IMR-90 (cell line): ENCODE data around the gene ATF5. TPM values are rescaled to one million over a fixed set of nuclear protein-coding genes. Genes with fewer than 3 reads are reported as not detected.

Experiments used
- ATAC-seq: fragments of 200-7000 bp; cut with Tn5 transposase; 2 replicates; pipeline ENCODE4 v1.9.1; 2020; ENCODE audit warnings: low read depth, mild to moderate bottlenecking, moderate library complexity
- BruUV-seq: library from RNA; stranded (reverse); fragments of 400-500 nt; replicated peaks from 2 replicates; lab custom pipeline; 2021; lab: Mats Ljungman, UMichigan
- CTCF ChIA-PET: fragments of 300-600 bp; formaldehyde crosslinking; extraction: SDS; loops from one replicate; lab custom pipeline; 2021; ENCODE audit warnings: antibody characterized with exemption; lab: Yijun Ruan, JAX
- POLR2A ChIA-PET: fragments of 300-600 bp; sonication (Branson Sonifier 250); formaldehyde crosslinking; loops from one replicate; lab custom pipeline; 2022; ENCODE audit warnings: antibody characterized with exemption; ENCODE audit not compliant: unreplicated experiment; lab: Charles Lee
- DNase-seq: peaks from one replicate; pipeline ENCODE4 v3.0.0; 2013
- H2AFZ ChIP-seq: replicated peaks from 2 replicates; pipeline ENCODE3; 2013; ENCODE audit warnings: low read length, mild to moderate bottlenecking; ENCODE audit not compliant: poor library complexity
- H2AK5ac ChIP-seq: 2 replicates; pipeline ENCODE4 v1.6.1; 2013; ENCODE audit warnings: low read depth, low read length, inconsistent platforms
- H2AK9ac ChIP-seq: replicated peaks from 2 replicates; pipeline ENCODE3; 2013; ENCODE audit warnings: mild to moderate bottlenecking, low read depth, low read length, moderate library complexity; ENCODE audit not compliant: poor library complexity
- H2BK120ac ChIP-seq: 2 replicates; pipeline ENCODE4 v1.6.1; 2013; ENCODE audit warnings: low read depth, low read length, inconsistent platforms
- H2BK15ac ChIP-seq: 3 replicates; pipeline ENCODE4 v1.6.1; 2013; ENCODE audit warnings: low read depth, low read length, inconsistent platforms
- H2BK20ac ChIP-seq: 2 replicates; pipeline ENCODE4 v1.6.1; 2013; ENCODE audit warnings: low read depth, mild to moderate bottlenecking, inconsistent platforms, low read length, moderate library complexity
- H2BK5ac ChIP-seq: 2 replicates; pipeline ENCODE4 v1.6.1; 2013; ENCODE audit warnings: mild to moderate bottlenecking, low read depth, low read length, inconsistent platforms; ENCODE audit not compliant: poor library complexity, severe bottlenecking
- H3K14ac ChIP-seq: replicated peaks from 2 replicates; pipeline ENCODE4 v1.6.1; 2013; ENCODE audit warnings: low read depth, low read length, inconsistent platforms
- H3K18ac ChIP-seq: 2 replicates; pipeline ENCODE4 v1.6.1; 2013; ENCODE audit warnings: low read depth, low read length, control low read depth
- H3K23ac ChIP-seq: 2 replicates; pipeline ENCODE4 v1.6.1; 2013; ENCODE audit warnings: low read depth, low read length, inconsistent platforms
- H3K27ac ChIP-seq: 2 replicates; pipeline ENCODE4 v1.5.1; 2013; ENCODE audit warnings: mild to moderate bottlenecking, control low read depth, low read length; ENCODE audit not compliant: insufficient read depth
- H3K27me3 ChIP-seq: 2 replicates; pipeline ENCODE4 v1.6.1; 2013; ENCODE audit warnings: low read length; ENCODE audit not compliant: control insufficient read depth, insufficient read depth
- H3K36me3 ChIP-seq: 2 replicates; pipeline ENCODE4 v1.6.1; 2013; ENCODE audit warnings: low read length, mixed read lengths; ENCODE audit not compliant: control insufficient read depth, insufficient read depth
- H3K4ac ChIP-seq: 2 replicates; pipeline ENCODE4 v1.6.1; 2013; ENCODE audit warnings: low read depth, low read length, inconsistent platforms
- H3K4me1 ChIP-seq: 2 replicates; pipeline ENCODE4 v1.6.1; 2013; ENCODE audit warnings: low read length, mixed read lengths; ENCODE audit not compliant: control insufficient read depth, insufficient read depth
- H3K4me2 ChIP-seq: 2 replicates; pipeline ENCODE4 v1.6.1; 2013; ENCODE audit warnings: low read depth, mild to moderate bottlenecking, control low read depth, low read length, moderate library complexity
- H3K4me3 ChIP-seq: 2 replicates; pipeline ENCODE4 v1.5.1; 2013; ENCODE audit warnings: low read depth, mild to moderate bottlenecking, control low read depth, low read length, moderate library complexity; ENCODE audit not compliant: insufficient read depth
- H3K56ac ChIP-seq: 2 replicates; pipeline ENCODE4 v1.6.1; 2013; ENCODE audit warnings: low read length, inconsistent platforms; ENCODE audit not compliant: insufficient read depth; ENCODE audit errors: extremely low read depth
- H3K79me1 ChIP-seq, 2 experiments: 2 replicates each; pipeline ENCODE4 v1.6.1; 2013; ENCODE audit warnings: low read length in 2 of 2, inconsistent platforms in 1 of 2, low read depth in 1 of 2
- H3K9ac ChIP-seq: 2 replicates; pipeline ENCODE4 v1.6.1; 2013; ENCODE audit warnings: low read depth, low read length, control low read depth
- H3K9me1 ChIP-seq: 2 replicates; pipeline ENCODE4 v1.6.1; 2013; ENCODE audit warnings: low read length, inconsistent platforms; ENCODE audit not compliant: insufficient read depth
- H3K9me3 ChIP-seq: 2 replicates; pipeline ENCODE4 v1.6.1; 2013; ENCODE audit warnings: low read length; ENCODE audit not compliant: control insufficient read depth, insufficient read depth
- H4K20me1 ChIP-seq: 2 replicates; pipeline ENCODE4 v1.6.1; 2013; ENCODE audit warnings: low read length, inconsistent platforms; ENCODE audit not compliant: insufficient read depth
- H4K5ac ChIP-seq: 2 replicates; pipeline ENCODE4 v1.6.1; 2013; ENCODE audit warnings: mild to moderate bottlenecking, low read depth, low read length, control low read depth
- H4K8ac ChIP-seq, 2 experiments: 2 replicates each; pipeline ENCODE4 v1.6.1; 2013; ENCODE audit warnings: low read depth in 2 of 2, low read length in 2 of 2, control low read depth in 1 of 2, inconsistent platforms in 1 of 2
- H4K91ac ChIP-seq: 2 replicates; pipeline ENCODE4 v1.6.1; 2013; ENCODE audit warnings: low read depth, low read length, inconsistent platforms; ENCODE audit not compliant: insufficient read depth
- BHLHE40 ChIP-seq: fragments of 150-350 bp; IDR thresholded peaks from 2 replicates; pipeline ENCODE4 v1.6.1; 2016; ENCODE audit warnings: mild to moderate bottlenecking, low read depth, low read length
- FOS ChIP-seq: fragments of 150-350 bp; IDR thresholded peaks from 2 replicates; pipeline ENCODE4 v1.6.1; 2016; ENCODE audit warnings: low read depth, low read length
- NFE2L2 ChIP-seq: fragments of 150-350 bp; IDR thresholded peaks from 2 replicates; pipeline ENCODE4 v1.6.1; 2016; ENCODE audit warnings: low read depth, mild to moderate bottlenecking, low read length
- RAD21 ChIP-seq: IDR thresholded peaks from 2 replicates; pipeline ENCODE4 v1.6.1; 2012; ENCODE audit warnings: low read length, improper control_type of control experiment
- RFX5 ChIP-seq: IDR thresholded peaks from 2 replicates; pipeline ENCODE4 v1.8.0; 2012; ENCODE audit warnings: low read depth, mild to moderate bottlenecking, low read length, moderate library complexity
- WGBS, 2 experiments: methylation state at CpG; one replicate each; pipeline versions ENCODE4 v1.1.5 to v1.1.7; 2013; ENCODE audit warnings: missing lambda C conversion rate in 2 of 2; ENCODE audit not compliant: insufficient read length in 1 of 2; ENCODE audit errors: extremely low coverage in 2 of 2; 5-methylcytosine and 5-hydroxymethylcytosine counted together
- dilution Hi-C: fragments of 300-500 bp; cut with HindIII; formaldehyde crosslinking; loops from one replicate; pipeline ENCODE4 v1.14.3; 2018; ENCODE audit warnings: low sequenced_read_pairs; ENCODE audit not compliant: unreplicated experiment
- in situ Hi-C: fragments of 300-500 bp; cut with MboI; formaldehyde crosslinking; loops from 3 replicates; pipeline ENCODE4 v1.14.3; 2019; ENCODE audit warnings: low sequenced_read_pairs, inconsistent platforms, mixed read lengths
- intact Hi-C: fragments of 100-400 bp; cut with micrococcal nuclease; formaldehyde crosslinking; loops from 2 replicates; pipeline ENCODE4 v1.10.0; 2022
- polyA plus RNA-seq, 3 experiments: library from polyadenylated mRNA; depleted of rRNA; stranded (reverse); fragments of >200 nt; gene quantifications; 2 replicates each; pipeline ENCODE4 v1.2.3, GENCODE V29; 2012; ENCODE audit warnings: low replicate concordance in 1 of 3
- total RNA-seq: library from RNA; depleted of rRNA; stranded (reverse); fragments of >200 nt; gene quantifications from 2 replicates; pipeline ENCODE4 v1.2.3, GENCODE V29; 2012
- TF ChIP-seq, protein P1 (sequence below): conservative IDR thresholded peaks from 2 replicates; pipeline ENCODE4 v1.5.1; 2012; ENCODE audit warnings: mild to moderate bottlenecking, low read depth, low read length, improper control_type of control experiment

The ATF5 gene
- total and polyA plus RNA-seq, 2 of the 4 experiments (the other 2 are of a cell fraction) = 2.7 to 15.7 TPM

DNA sequence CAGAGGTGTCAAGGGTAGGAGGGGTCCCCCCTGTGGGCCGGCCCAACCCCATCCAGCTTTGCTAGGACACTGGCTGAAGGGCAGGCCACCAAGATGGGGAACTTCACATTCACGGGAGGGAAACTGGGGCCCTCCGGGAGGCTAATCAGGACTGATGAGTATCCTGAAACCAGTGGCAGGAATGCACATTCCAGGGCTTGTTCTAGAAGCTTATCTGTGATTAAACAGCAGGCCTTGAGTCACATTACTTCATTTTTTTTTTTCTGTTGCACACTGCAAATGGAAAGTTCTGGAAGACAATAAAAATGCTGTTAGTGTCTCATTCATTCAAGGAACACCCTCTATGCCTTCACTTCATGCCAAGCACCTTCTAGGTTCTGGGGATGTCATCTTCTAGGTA is 47.5 kb downstream of the ATF5 start:
- Histone ChIP-seq H3K36me3 (peaks cover 17% of the 10 kb centered on the region), H2AK9ac (no peak overlapping the region), H4K20me1 (no peaks in the 10 kb centered on the region; the same call in 1 of the 2 replicates), H3K4me2 (no peak overlapping the region), H3K9me1 (peaks cover 3% of the 10 kb centered on the region; the same call in 1 of the 2 replicates), H3K14ac (no peak overlapping the region), H3K4ac (no peak overlapping the region), H3K79me1 (no peaks in the 10 kb centered on the region), H4K91ac (no peak overlapping the region), H4K5ac (no peak overlapping the region), H3K9me3 (no peaks in the 10 kb centered on the region), H3K4me3 (no peak overlapping the region), H2AK5ac (no peak overlapping the region), H2AFZ (no peak overlapping the region), H3K18ac (no peak overlapping the region), H2BK5ac (no peak overlapping the region), H3K56ac (no peak overlapping the region), H2BK15ac (no peak overlapping the region), H3K27ac (no peak overlapping the region), H2BK20ac (no peak overlapping the region), H3K9ac (no peak overlapping the region), H2BK120ac (no peak overlapping the region), H3K23ac (no peak overlapping the region), H3K4me1 (no peaks in the 10 kb centered on the region), H3K27me3 (peaks cover 2% of the 10 kb centered on the region; the same call in 1 of the 2 replicates), H4K8ac (no peak overlapping the region)
- DNase-seq = peak; percentile 19
- in situ Hi-C loops = no loop called here
- peak; percentile 68 for ATAC-seq
- POLR2A ChIA-PET = no interaction called here
- intact Hi-C loops = no loop called here
- CTCF ChIA-PET = no interaction called here
- no TSS peak for BruUV-seq
- WGBS, 2 experiments = 80% methylated on average over 3 of the region's 3 CpGs; no CpG with 5 or more reads in 1 of the 2 experiments
- TF ChIP-seq, protein P1, sequence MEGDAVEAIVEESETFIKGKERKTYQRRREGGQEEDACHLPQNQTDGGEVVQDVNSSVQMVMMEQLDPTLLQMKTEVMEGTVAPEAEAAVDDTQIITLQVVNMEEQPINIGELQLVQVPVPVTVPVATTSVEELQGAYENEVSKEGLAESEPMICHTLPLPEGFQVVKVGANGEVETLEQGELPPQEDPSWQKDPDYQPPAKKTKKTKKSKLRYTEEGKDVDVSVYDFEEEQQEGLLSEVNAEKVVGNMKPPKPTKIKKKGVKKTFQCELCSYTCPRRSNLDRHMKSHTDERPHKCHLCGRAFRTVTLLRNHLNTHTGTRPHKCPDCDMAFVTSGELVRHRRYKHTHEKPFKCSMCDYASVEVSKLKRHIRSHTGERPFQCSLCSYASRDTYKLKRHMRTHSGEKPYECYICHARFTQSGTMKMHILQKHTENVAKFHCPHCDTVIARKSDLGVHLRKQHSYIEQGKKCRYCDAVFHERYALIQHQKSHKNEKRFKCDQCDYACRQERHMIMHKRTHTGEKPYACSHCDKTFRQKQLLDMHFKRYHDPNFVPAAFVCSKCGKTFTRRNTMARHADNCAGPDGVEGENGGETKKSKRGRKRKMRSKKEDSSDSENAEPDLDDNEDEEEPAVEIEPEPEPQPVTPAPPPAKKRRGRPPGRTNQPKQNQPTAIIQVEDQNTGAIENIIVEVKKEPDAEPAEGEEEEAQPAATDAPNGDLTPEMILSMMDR = 0 out of 2 replicates have a peak, but pooled peaks have one; percentile 8
- TF ChIP-seq RFX5 (no peak), RAD21 (no peak), FOS (no peak), NFE2L2 (no peak), BHLHE40 (no peak)
- dilution Hi-C loops = no loop called here
